H9 (cell line): ENCODE data around the gene MMD. TPM values are rescaled to one million over a fixed set of nuclear protein-coding genes. Genes with fewer than 3 reads are reported as not detected.

Experiments
- DNase-seq: peaks from one replicate; pipeline ENCODE4 v3.0.0-alpha.2; 2017
- H2AFZ ChIP-seq: one replicate; pipeline ENCODE4 v1.6.1; 2013; ENCODE audit warnings: mild to moderate bottlenecking, low read length, control low read depth, moderate library complexity
- H2AK5ac ChIP-seq: 2 replicates; pipeline ENCODE4 v1.6.1; 2013; ENCODE audit warnings: low read length, control low read depth, mixed read lengths; ENCODE audit not compliant: insufficient read length
- H2BK120ac ChIP-seq: one replicate; pipeline ENCODE4 v1.6.1; 2013; ENCODE audit warnings: low read depth, mild to moderate bottlenecking, low read length, control low read depth, inconsistent platforms; ENCODE audit not compliant: poor library complexity, severe bottlenecking
- H2BK12ac ChIP-seq: 2 replicates; pipeline ENCODE4 v1.6.1; 2013; ENCODE audit warnings: low read length, control low read depth, mixed read lengths, low read depth; ENCODE audit not compliant: insufficient read length
- H2BK15ac ChIP-seq: 2 replicates; pipeline ENCODE4 v1.6.1; 2013; ENCODE audit warnings: low read depth, low read length, control low read depth
- H2BK20ac ChIP-seq: one replicate; pipeline ENCODE4 v1.6.1; 2013; ENCODE audit warnings: low read depth, mild to moderate bottlenecking, low read length, control low read depth, inconsistent platforms; ENCODE audit not compliant: poor library complexity, severe bottlenecking
- H2BK5ac ChIP-seq: 2 replicates; pipeline ENCODE4 v1.6.1; 2013; ENCODE audit warnings: low read length, control low read depth, mixed read lengths; ENCODE audit not compliant: insufficient read length
- H3K14ac ChIP-seq: 2 replicates; pipeline ENCODE4 v1.6.1; 2013; ENCODE audit warnings: low read length, control low read depth; ENCODE audit not compliant: insufficient read depth
- H3K18ac ChIP-seq: 2 replicates; pipeline ENCODE4 v1.6.1; 2013; ENCODE audit warnings: low read depth, mild to moderate bottlenecking, mixed read lengths, low read length, control low read depth; ENCODE audit not compliant: insufficient read length
- H3K23ac ChIP-seq: 2 replicates; pipeline ENCODE4 v1.6.1; 2013; ENCODE audit warnings: low read length, control low read depth, mixed read lengths, low read depth; ENCODE audit not compliant: insufficient read length
- H3K23me2 ChIP-seq: 2 replicates; pipeline ENCODE4 v1.6.1; 2013; ENCODE audit warnings: low read depth, mild to moderate bottlenecking, mixed read lengths, low read length, control low read depth; ENCODE audit not compliant: insufficient read length, poor library complexity, severe bottlenecking
- H3K27ac ChIP-seq: 2 replicates; pipeline ENCODE4 v1.5.1; 2013; ENCODE audit warnings: low read length, control low read depth, mixed read lengths, low read depth; ENCODE audit not compliant: insufficient read length
- H3K27me3 ChIP-seq: 2 replicates; pipeline ENCODE4 v1.6.1; 2013; ENCODE audit warnings: low read length, control low read depth, inconsistent platforms; ENCODE audit not compliant: insufficient read depth
- H3K4ac ChIP-seq: 2 replicates; pipeline ENCODE4 v1.6.1; 2013; ENCODE audit warnings: low read depth, mild to moderate bottlenecking, control low read depth, inconsistent platforms, low read length, moderate library complexity
- H3K4me1 ChIP-seq: 2 replicates; pipeline ENCODE4 v1.6.1; 2013; ENCODE audit warnings: low read length, control low read depth, inconsistent platforms; ENCODE audit not compliant: insufficient read depth
- H3K4me2 ChIP-seq: 2 replicates; pipeline ENCODE4 v1.6.1; 2013; ENCODE audit warnings: low read length, control low read depth, mixed read lengths; ENCODE audit not compliant: insufficient read length, insufficient read depth
- H3K56ac ChIP-seq: 2 replicates; pipeline ENCODE4 v1.6.1; 2013; ENCODE audit warnings: low read depth, mild to moderate bottlenecking, mixed read lengths, low read length, control low read depth; ENCODE audit not compliant: insufficient read length
- H3K79me1 ChIP-seq: 2 replicates; pipeline ENCODE4 v1.6.1; 2013; ENCODE audit warnings: low read depth, mild to moderate bottlenecking, moderate library complexity, low read length, control low read depth, inconsistent platforms; ENCODE audit not compliant: insufficient read depth, poor library complexity, severe bottlenecking
- H3K79me2 ChIP-seq: 2 replicates; pipeline ENCODE4 v1.6.1; 2013; ENCODE audit warnings: low read length, control low read depth, inconsistent platforms; ENCODE audit not compliant: insufficient read depth
- H3K9ac ChIP-seq: 2 replicates; pipeline ENCODE4 v1.6.1; 2013; ENCODE audit warnings: low read length, control low read depth, mixed read lengths; ENCODE audit not compliant: insufficient read length; ENCODE audit errors: extremely low read depth
- H3K9me3 ChIP-seq: one replicate; pipeline ENCODE4 v1.6.1; 2013; ENCODE audit warnings: low read depth, low read length, inconsistent platforms; ENCODE audit not compliant: control insufficient read depth
- H3T11ph ChIP-seq: one replicate; pipeline ENCODE4 v1.6.1; 2013; ENCODE audit warnings: mild to moderate bottlenecking, low read length, control low read depth, inconsistent platforms
- H4K20me1 ChIP-seq: one replicate; pipeline ENCODE4 v1.6.1; 2013; ENCODE audit not compliant: control insufficient read depth, insufficient read length, insufficient read depth
- H4K5ac ChIP-seq: 2 replicates; pipeline ENCODE4 v1.6.1; 2013; ENCODE audit warnings: low read depth, mild to moderate bottlenecking, mixed read lengths, low read length, control low read depth; ENCODE audit not compliant: insufficient read length
- H4K8ac ChIP-seq: replicated peaks from 2 replicates; pipeline ENCODE4 v1.6.1; 2013; ENCODE audit warnings: low read length, control low read depth, mixed read lengths, low read depth; ENCODE audit not compliant: insufficient read length
- H4K91ac ChIP-seq: 2 replicates; pipeline ENCODE4 v1.6.1; 2013; ENCODE audit warnings: low read depth, mild to moderate bottlenecking, moderate library complexity, mixed read lengths, low read length, control low read depth; ENCODE audit not compliant: insufficient read length
- H3K27ac Mint-ChIP-seq, 3 experiments: 2 replicates in 2 of 3; 3 replicates in 1 of 3; pipeline ENCODE4 v1.8.0; 2020 to 2021; ENCODE audit warnings: mixed read lengths in 3 of 3, mild to moderate bottlenecking in 1 of 3, moderate library complexity in 1 of 3
- H3K27me3 Mint-ChIP-seq: 2 replicates; pipeline ENCODE4 v1.8.0; 2021; ENCODE audit warnings: low read depth, mild to moderate bottlenecking, moderate library complexity, mixed read lengths
- H3K36me3 Mint-ChIP-seq, 3 experiments: 2 replicates in 2 of 3; 3 replicates in 1 of 3; pipeline ENCODE4 v1.8.0; 2020 to 2021; ENCODE audit warnings: low read depth in 3 of 3, mixed read lengths in 3 of 3; ENCODE audit not compliant: insufficient read depth in 1 of 3
- H3K4me1 Mint-ChIP-seq, 2 experiments: 2 replicates each; pipeline ENCODE4 v1.8.0; 2020; ENCODE audit warnings: mixed read lengths in 2 of 2
- H3K4me3 Mint-ChIP-seq, 2 experiments: 2 replicates in 1 of 2; 3 replicates in 1 of 2; pipeline ENCODE4 v1.8.0; 2020 to 2021; ENCODE audit warnings: mild to moderate bottlenecking in 2 of 2, mixed read lengths in 2 of 2, moderate library complexity in 1 of 2
- H3K9me3 Mint-ChIP-seq, 2 experiments: 2 replicates in 1 of 2; 3 replicates in 1 of 2; pipeline ENCODE4 v1.8.0; 2020; ENCODE audit warnings: mild to moderate bottlenecking in 2 of 2, mixed read lengths in 2 of 2, moderate library complexity in 1 of 2
- CTCF ChIP-seq: fragments of 200-600 bp; sonication (generic); conservative IDR thresholded peaks from 3 replicates; pipeline ENCODE4 v1.8.0; 2021; ENCODE audit warnings: antibody characterized with exemption, mild to moderate bottlenecking
- WGBS: extraction: QIAGEN DNeasy Blood & Tissue Kit; methylation state at CpG from one replicate; pipeline ENCODE4 v1.1.7; 2013; ENCODE audit warnings: missing lambda C conversion rate, low lambda C conversion rate, mixed read lengths; ENCODE audit not compliant: insufficient read length; ENCODE audit errors: extremely low coverage; 5-methylcytosine and 5-hydroxymethylcytosine counted together
- total RNA-seq: library from RNA; stranded (reverse); gene quantifications from 2 replicates; pipeline ENCODE4 v1.2.1, GENCODE V29; 2021

MMD gene
- total RNA-seq, 1 experiment from 2014 or later: 24.0 TPM

GRCh38 chr17:55344514-55344997 lies 77.1 kb downstream of the MMD start:
- no peak overlapping the region for H2AK5ac ChIP-seq
- no peaks in the 10 kb centered on the region for H3K79me1 ChIP-seq
- no peak for DNase-seq
- H2BK20ac ChIP-seq: no peak overlapping the region
- H3K27ac ChIP-seq: no peak overlapping the region
- H2BK120ac ChIP-seq: no peak overlapping the region
- H3K9ac ChIP-seq: no peak overlapping the region
- H2BK12ac ChIP-seq: no peak overlapping the region
- H3K4ac ChIP-seq: no peak overlapping the region
- no peak overlapping the region for H4K5ac ChIP-seq
- H3K18ac ChIP-seq: no peak overlapping the region
- TF ChIP-seq CTCF: no peak
- Mint-ChIP-seq H3K36me3 (peaks cover 0 to 9% (median 4%) of the 10 kb centered on the region in 3 experiments), H3K27me3 (peaks cover 3% of the 10 kb centered on the region; the same call in 1 of the 2 replicates), H3K4me1 (peaks cover 2 to 4% of the 10 kb centered on the region in 2 experiments), H3K9me3 (peaks cover 7 to 8% of the 10 kb centered on the region in 2 experiments; a peak in 4 of 5 replicates), H3K27ac (no peak overlapping the region), H3K4me3 (no peak overlapping the region)
- H3K9me3 ChIP-seq: no peaks in the 10 kb centered on the region
- no peak overlapping the region for H3T11ph ChIP-seq
- no peak overlapping the region for H3K4me2 ChIP-seq
- H4K20me1 ChIP-seq: no peaks in the 10 kb centered on the region
- H3K14ac ChIP-seq: no peak overlapping the region
- no peak overlapping the region for H2AFZ ChIP-seq
- no peak overlapping the region for H3K56ac ChIP-seq
- no peak overlapping the region for H2BK15ac ChIP-seq
- H3K23me2 ChIP-seq: no peaks in the 10 kb centered on the region
- H2BK5ac ChIP-seq: no peak overlapping the region
- no CpG with 5 or more reads among the region's 3 CpGs for WGBS
- no peaks in the 10 kb centered on the region for H3K4me1 ChIP-seq
- no peaks in the 10 kb centered on the region for H3K79me2 ChIP-seq
- no peak overlapping the region for H4K8ac ChIP-seq
- H3K27me3 ChIP-seq: no peaks in the 10 kb centered on the region
- no peak overlapping the region for H3K23ac ChIP-seq
- H4K91ac ChIP-seq: no peak overlapping the region
